NCI-H446 treated with DMSO at 0.1 percent for 48 hours (cell line): Measurements from ENCODE around the gene NEMP2.

Experiments
- DNase-seq: peaks from one replicate; lab custom pipeline; 2025; lab: John Stamatoyannopoulos, UW

NEMP2 gene

DNA sequence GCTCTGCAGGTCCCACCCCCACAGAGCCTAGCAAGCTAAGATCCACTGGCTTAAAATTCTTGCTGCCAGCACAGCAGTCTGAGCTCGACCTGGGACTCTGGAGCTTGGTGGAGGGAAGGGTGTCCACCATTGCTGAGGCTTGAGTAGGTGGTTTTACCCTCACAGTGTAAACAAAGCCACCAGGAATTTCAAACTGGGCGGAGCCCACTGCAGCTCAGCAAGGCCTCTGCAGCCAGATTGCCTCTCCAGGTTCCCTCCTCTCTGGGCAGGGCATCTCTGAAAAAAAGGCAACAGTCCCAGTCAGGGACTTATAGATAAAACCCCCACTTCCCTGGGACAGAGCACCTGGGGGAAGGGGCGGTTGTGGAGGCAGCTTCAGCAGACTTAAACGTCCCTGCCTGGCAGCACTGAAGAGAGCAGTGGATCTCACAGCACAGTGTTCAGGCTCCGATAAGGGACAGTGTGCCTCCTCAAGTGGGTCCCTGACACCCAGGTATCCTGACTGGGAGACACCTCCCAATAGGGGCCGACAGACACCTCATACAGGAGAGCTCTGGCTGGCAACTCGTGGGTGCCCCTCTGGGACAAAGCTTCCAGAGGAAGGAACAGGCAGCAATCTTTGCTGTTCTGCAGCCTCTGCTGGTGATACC lies 20.0 kb upstream of the NEMP2 start:
- DNase-seq, result no peak

DNA sequence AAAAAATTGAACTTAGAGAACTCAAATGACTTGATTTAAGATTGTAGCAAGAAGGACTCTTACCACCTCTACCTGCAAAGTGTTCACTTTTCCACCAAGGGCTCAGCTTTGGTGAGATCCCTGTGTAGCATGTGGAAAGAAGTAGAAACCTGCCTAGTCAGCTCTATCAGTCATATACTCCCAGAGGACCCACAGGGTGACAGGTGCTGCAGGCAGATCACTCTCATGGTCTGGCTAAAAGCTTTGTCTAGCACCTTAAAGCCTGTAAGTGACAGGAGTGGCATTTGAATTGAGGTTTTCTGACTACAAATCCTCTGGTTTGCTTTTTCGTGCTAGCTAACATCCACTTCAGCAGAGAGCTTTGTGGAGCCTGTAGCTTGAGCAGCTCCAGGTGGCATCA lies 18.7 kb upstream of the NEMP2 start:
- DNase-seq, result no peak

DNA sequence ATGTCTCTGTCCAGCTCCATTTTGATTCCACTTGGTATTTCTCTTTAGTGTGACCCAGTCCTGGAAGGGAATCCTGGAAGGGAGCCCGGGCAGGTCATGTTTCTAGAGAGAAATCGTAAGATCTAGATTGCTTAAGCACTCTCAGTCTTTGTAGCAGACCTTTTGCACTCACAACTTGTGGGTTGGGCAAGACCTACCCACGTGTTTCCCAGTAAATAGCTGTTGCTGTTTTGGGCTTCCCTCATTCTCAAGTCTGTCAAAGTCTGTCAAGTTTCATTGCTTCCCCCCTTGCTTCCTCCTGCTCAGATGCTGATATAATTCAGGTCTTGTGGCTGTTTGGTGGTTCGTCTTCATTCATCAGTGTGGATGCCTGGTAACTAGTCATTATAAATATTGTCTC lies 17.4 kb upstream of the NEMP2 start:
- DNase-seq, result no peak

DNA sequence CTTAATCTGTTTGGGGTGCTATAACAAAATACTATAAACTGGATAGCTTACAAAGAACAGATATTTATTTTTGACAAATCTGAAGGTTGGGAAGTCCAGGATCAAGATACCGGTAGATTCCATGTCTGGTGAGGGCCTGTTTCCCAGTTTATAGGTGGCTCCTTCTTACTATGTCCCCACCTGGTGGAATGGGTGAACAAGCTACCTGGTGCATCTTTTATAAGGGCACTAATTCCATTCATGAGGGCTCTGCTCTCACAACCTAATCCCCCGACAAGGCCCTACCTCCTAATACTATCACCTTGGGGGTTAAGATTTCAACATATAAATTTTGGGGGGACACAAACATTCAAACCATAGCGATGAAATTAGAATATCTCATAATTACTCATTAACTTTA lies 15.6 kb upstream of the NEMP2 start:
- DNase-seq, result no peak

DNA sequence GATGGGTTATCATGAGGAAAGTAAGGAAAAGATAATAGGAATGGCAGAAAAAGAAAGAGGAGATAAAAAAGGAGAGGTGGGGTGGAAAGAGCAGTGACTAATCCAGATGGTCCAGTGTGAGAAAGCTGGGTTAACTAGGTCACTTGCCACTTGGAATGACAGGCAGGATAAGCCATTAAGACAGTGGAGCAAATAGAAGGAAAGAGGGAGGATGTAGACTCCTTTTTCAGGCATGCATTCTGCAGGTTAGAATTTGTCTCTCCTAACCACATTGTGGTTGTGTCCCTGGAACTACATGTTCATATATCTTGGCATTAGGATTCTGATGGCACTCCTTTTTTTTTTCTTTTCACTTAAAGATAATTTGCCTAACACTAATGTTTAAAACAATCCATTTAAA lies 13.4 kb upstream of the NEMP2 start:
- DNase-seq, result no peak

DNA sequence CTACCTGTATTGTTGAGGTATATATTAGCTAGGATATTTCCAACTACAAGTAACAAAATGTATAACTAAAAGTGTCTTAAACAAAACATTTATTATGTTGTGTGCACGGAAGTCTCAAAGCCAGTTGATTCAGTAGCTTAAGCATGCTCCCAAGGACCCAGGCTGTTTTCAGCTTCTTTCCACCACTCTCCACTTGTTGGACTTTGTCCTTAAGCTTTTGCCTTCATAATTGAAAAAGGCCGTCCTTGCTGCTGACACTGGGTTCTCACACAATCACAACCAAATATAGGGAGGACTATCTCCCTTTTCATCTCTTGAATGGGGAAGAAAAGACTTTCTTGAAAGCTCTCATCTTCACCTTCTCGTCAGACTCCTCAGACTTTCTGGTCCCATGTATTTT lies 12.2 kb upstream of the NEMP2 start:
- DNase-seq, result no peak

DNA sequence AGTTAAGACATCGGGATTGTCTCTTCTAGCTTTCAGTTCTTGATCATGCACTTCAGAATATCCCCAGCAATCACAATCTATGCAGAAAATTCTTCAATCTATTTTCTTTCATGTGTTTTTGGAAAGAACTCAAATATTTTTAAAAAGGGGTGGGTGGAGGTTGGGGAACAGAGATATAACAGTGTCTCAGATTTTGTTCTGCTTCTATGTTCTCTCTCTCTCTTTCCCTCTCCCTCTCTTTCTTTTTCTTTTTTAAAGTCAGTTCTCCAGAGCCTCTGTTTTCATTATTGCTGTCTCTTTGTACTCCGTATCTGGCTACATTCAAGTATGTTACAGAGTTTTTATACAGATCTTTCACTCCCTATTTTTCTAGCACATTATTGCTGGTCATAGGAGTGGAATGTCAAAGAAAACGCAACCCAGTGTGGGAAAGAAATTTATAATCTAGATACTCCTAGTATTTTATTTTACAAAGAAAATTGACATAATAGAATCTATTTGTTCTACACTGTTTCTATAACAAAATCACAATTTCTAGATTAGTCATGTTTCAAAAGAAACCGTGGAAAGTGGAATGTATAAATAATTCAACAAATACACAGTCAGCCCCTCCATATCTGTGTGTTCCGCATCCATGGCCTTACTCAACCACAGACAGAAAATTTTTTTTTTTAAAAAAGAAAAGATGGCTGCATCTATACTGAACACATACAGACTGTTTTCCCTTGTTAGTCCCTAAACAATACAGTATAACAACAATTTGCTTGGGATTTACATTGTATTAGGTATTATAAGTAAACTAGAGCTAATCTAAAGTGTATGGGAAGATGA lies 11.2 kb upstream of the NEMP2 start:
- no peak for DNase-seq

DNA sequence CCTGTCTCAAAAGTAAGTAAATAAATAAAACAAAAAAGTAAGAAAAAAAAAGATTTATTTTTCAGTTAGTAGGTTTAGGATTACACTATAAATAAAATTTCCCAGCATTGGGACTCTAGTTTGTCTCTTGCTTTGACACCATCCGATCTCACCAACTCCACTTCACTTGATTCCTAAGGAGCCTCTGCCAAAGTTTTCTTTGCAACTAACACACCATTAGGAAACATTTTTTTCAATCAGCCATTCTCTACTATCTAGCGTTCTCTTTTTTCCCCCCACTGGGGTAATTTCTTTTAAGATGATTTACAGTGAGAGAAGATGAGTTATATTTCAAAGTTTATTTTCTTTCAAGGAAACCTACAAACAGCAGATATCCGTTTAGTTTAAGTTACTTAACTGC lies 10.6 kb upstream of the NEMP2 start:
- DNase-seq, result no peak

DNA sequence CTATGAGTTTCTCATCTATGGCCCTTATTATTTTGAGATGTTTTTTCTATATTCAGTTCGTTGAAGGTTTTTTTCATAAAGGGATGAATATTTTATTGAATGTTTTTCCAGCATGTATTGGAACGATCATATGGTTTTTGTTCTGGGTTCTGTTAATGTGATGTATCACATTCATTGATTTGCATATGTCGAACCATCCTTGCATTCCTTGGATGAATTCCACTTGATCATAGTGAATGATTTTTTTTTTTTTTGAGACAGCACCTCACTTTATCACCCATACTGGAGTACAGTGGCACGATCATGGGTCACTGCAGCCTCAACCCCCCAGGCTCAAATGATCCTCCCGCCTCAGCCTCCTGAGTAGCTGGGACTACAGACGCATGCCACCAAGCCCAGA lies 5.5 kb upstream of the NEMP2 start:
- no peak for DNase-seq

DNA sequence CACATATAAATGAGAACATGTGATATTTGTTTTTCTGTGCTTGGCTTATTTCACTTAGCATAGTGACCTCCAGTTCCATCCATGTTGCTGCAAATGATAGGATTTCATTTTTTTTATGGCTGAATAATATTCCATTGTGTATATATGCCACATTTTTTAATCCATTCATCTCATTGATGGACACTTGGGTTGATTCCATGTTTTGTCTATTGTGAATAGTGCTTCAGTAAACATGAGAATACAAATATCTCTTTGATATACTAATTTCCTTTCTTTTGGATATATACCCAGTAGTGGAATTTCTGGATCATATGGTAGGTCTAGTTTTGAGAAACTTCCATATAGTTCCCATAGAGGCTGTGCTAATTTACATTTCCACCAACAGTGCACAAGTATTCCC lies 3.7 kb upstream of the NEMP2 start:
- DNase-seq, result no peak

DNA sequence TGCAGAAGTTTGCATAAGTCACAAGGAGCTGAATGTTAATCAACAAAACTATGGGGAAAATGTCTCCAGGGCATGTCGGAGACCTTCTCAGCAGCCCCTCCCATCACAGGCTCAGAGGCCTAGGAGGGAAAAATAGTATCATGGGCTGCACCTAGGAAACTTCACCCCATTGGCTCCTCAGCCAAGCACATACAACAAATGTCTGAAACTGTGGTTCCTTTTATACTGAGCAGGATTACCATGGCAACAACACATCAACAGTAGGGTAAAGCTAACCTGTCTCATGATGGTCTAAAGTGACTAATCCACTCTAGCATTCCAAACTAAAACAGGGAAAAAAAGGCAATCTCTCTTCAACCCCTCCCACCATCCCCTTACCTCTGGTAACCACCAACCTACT lies 3.2 kb upstream of the NEMP2 start:
- no peak for DNase-seq

DNA sequence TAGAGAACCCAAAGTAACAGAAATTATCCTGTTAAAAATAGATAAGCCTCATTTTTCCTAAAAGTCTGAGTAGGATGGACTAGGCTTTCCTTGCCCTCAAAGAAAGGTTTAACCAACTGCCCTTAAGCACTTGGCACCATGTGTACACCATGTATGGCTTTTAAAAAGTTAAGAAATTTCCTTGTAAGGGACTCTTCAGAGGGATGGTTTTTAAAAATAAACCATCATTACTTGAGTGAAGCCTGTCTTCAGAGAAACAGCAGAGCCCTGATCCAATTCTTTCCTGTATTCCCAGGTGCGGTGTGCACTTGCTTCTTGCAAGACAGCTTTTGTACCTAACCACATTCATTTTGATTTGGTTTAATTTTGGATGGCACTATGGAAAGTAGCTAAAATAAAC lies 1.1 kb upstream of the NEMP2 start:
- no peak for DNase-seq

DNA sequence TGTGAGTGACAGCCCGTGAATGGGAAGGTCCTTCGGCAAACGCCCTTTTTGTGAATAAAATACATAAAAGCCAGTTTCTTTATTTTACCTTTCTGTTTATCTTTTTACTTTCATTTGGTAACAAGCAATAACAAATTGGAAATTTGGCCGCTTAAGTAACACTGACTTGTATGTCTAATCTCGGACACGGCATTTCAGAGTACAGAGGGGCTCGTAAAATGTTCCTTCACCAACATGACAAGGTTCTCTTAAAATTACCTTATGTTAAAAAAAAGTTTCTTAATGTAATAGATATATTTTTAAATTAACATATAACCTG lies 558 bp upstream of the NEMP2 start:
- DNase-seq, result no peak

DNA sequence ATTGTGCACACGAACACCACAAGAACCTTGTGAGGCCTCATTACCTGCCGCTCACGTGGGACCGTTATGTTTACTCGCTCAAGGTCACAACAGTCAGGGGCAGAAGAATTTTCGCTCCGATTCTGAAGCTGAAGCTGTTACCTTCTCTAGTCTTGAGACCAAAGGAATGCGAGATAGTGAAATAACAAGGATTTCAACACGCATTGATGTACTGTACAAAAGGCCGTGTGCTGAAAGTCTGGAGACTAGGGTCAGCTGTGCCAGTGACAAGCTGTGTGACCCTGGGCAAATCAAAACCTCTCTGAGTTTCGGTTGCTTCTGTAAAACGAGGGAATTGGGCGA lies 583 bp downstream of the NEMP2 start:
- no peak for DNase-seq

DNA sequence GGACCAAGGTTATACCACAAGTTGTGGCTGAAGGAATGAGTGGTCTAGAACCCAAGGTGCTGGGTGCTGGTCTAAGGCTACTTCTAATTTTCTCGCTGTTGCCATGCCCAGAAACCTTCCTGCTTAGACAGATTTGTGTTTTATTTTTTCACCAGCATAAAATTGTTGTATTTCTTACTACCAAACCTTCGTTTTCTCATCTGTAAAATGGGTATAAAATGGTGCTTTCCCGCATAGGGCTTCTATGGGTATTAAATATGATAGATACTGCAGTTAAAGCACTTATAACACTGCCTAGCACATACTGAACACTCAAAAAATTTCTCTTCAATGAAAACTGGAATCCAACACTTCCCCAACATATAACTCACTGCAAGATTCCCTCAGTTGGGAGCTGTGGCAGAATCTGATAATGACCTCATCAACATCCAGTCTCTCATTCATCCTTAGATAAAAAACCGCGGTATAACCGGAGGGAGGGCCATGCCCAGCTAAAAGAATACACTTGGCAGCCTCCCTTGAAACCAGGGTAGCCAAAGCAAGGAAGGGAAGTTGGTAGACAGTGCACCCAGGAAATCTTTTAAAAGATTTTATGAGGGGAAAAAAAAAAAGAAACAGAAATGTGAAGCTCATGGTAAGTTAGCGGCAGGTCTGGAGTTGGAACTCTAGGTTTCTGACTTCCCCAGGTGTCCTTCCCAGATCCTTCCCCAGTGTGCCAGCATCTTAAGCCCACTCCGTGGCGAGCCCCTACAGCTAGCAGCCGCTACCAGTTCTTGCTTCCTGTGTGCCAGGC lies 1.2 kb downstream of the NEMP2 start:
- no peak for DNase-seq

DNA sequence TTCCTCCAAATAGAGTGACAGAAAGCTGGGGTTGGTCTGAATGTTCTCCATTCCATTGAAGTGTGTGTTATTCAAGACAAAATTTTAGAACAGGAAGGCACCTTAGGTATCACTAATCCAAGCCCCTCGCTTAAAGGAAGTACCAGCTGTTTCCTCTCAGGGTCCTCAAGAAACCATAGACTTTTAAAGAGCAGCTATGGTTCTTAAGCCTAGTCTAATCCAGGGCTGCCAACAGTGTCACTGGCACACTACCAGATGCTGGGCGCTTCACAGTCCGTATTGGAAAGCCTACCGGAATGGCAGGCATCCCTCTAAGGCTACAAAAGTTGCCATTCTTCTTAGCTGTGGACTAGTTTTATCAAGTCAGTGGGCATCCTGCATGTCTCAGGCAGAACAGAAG lies 1.9 kb downstream of the NEMP2 start:
- no peak for DNase-seq

DNA sequence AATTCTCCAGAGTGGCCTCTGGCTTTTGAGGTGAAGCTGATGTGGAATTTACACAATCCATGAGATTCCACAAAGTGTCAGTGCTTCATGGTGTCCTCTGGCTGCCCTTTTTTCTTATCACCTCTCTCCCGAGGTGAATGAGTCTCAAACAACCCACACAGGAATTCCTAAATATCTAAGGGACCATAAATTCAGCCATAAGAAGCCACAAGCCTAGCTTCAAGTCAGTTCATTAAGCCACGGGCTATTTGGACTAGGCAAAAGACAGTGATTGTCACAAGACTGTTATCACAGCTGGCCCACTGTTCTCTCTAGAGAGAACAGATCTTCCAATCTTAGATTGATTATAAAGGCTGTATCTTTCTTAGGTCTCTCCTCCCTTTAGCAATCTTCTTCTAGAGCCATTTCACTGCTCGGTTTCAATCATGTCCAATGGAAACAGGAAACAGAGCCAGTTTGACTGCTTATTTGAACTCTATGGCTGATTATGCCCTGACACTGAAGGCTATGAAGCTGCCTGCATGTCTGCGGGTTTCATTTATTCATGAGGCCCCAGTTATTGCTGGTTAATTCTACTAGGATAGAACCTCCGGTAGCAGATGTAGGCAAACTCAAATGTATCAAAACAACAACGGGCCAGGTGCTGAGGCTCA lies 4.1 kb downstream of the NEMP2 start:
- no peak for DNase-seq

DNA sequence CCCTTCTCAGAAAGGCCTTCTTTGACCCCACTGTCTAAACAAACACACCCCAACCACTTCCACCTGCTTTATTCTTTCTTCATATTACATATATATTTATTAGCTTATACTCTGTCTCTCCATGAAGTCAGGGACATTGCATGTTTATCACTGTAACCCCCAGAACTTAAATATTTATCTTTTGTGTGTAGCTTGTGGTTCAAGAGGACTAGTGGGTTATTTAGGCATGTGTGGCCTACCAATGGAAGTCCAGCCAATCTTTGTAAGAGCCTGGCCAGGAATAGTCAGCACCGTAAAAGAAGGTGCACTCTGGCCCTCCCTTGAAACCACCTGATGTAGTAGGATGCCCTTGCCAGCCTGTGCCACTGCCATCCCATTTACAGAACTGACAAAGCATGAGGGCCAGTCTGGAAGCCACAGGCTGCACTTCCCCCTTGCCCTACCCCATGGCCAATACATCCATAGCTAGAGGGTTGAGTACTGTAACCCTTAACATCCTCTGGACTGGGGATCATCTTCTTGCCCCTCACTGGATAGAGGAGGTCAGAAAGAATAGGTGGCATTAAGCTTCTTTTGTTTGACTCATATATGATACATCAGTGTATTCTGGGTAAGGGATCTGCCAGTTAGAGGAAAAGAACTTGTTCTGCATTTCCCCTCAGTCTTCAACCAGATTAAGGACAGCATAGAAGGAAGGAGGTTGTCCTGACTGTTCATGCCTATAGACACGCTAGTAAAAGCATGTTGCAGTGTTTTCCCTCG lies 4.9 kb downstream of the NEMP2 start:
- DNase-seq, result no peak

DNA sequence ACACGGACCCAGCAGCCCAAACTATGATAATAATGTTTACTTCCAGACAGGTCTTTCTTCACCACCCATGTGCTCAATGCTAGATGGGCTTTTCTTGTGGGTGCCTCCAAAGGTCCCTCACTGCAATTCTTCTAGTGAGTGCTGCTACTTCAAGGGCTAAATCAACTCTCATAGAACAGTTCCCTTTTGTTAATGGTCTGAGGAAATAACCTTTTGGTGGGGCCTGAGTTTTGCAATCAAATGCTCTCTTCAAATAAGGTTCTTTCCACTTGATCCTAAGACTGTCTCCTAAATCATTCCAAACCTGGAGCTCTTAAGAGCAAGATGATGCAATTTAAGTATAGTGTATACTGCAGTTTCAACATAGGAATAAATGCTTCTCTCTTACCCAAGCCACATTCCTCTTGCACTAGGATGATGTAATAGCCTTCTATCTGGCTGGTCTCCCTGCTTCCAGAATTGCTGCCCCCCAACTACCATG lies 6.0 kb downstream of the NEMP2 start:
- DNase-seq, result no peak

DNA sequence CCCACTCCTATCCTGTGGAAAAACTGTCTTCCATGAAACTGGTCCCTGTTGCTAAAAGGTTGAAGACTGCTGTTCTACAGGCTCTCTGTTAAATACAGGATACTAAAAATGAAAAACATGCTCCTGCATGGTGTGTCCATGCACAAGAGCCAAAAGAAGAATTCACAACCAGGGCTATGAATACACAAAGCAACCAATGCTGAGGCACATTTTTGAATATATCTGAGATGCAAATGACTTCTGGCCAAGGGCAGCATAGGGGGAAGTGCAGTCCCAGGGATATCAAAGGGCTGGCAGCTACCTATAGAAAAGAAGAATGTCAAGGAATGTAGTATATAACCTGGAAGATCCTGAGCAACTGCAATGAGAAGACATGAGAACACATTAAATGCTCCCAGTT lies 6.6 kb downstream of the NEMP2 start:
- DNase-seq, result no peak

DNA sequence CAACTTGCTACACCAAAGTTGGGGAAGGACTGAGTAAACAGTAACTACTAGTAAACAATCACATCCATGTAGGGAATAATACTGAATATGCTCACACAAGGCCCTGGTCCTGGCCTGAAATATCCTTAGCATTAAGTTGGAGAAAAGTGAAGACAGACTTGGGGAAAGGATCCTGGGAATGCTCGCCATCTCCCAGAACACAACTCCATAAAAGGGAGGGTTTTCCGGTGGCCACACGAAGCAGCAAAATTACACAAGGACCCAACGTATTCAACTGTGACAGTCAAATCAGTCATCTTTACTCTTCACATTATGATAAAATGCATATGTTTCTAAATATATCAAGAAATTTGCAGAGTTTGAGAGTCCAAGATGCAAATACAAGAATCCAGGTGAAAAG lies 7.3 kb downstream of the NEMP2 start:
- DNase-seq, result no peak
